ENCODE results near the gene ABCF1. TPM values are rescaled to one million over a fixed set of nuclear protein-coding genes. Genes with fewer than 3 reads are reported as not detected.
A peak's percentile ranks its signal among the peaks of the same experiment; 100 is the strongest.

Gene ABCF1
- total RNA-seq, 1 experiment from 2014 or later: 101 TPM

GRCh38 chr6:30560930-30561329 is 10.3 kb upstream of the ABCF1 start:
- no peak overlapping the region for H3K4me3 Mint-ChIP-seq
- ChIA-PET CTCF (no interaction called here), POLR2A (no interaction called here)
- H3K4me1 Mint-ChIP-seq: peaks cover 13% of the 10 kb centered on the region
- ATAC-seq (no peak), DNase-seq (ENCODE audit: low spot score) (no peak)
- H3K27ac Mint-ChIP-seq: no peak overlapping the region
- no peaks in the 10 kb centered on the region for H3K9me3 Mint-ChIP-seq
- H3K27me3 Mint-ChIP-seq (ENCODE audit: low read depth): no peaks in the 10 kb centered on the region
- no peak for TF ChIP-seq EMX1 (CRISPR knock-in tag; IDR thresholded peaks at IDR 0.05)
- TF ChIP-seq RORB (CRISPR knock-in tag; IDR thresholded peaks at IDR 0.05): no peak
- no peak for TF ChIP-seq ZNF263 (CRISPR knock-in tag; IDR thresholded peaks at IDR 0.05; ENCODE audit: low read depth)
- no peak for TF ChIP-seq SP1 (CRISPR knock-in tag; conservative IDR thresholded peaks at IDR 0.05)
- TF ChIP-seq USF1 (CRISPR knock-in tag; IDR thresholded peaks at IDR 0.05): no peak
- TF ChIP-seq, protein P1, sequence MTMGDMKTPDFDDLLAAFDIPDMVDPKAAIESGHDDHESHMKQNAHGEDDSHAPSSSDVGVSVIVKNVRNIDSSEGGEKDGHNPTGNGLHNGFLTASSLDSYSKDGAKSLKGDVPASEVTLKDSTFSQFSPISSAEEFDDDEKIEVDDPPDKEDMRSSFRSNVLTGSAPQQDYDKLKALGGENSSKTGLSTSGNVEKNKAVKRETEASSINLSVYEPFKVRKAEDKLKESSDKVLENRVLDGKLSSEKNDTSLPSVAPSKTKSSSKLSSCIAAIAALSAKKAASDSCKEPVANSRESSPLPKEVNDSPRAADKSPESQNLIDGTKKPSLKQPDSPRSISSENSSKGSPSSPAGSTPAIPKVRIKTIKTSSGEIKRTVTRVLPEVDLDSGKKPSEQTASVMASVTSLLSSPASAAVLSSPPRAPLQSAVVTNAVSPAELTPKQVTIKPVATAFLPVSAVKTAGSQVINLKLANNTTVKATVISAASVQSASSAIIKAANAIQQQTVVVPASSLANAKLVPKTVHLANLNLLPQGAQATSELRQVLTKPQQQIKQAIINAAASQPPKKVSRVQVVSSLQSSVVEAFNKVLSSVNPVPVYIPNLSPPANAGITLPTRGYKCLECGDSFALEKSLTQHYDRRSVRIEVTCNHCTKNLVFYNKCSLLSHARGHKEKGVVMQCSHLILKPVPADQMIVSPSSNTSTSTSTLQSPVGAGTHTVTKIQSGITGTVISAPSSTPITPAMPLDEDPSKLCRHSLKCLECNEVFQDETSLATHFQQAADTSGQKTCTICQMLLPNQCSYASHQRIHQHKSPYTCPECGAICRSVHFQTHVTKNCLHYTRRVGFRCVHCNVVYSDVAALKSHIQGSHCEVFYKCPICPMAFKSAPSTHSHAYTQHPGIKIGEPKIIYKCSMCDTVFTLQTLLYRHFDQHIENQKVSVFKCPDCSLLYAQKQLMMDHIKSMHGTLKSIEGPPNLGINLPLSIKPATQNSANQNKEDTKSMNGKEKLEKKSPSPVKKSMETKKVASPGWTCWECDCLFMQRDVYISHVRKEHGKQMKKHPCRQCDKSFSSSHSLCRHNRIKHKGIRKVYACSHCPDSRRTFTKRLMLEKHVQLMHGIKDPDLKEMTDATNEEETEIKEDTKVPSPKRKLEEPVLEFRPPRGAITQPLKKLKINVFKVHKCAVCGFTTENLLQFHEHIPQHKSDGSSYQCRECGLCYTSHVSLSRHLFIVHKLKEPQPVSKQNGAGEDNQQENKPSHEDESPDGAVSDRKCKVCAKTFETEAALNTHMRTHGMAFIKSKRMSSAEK (CRISPR knock-in tag; IDR thresholded peaks at IDR 0.05; ENCODE audit: borderline replicate concordance): no peak
- TF ChIP-seq, protein P2, sequence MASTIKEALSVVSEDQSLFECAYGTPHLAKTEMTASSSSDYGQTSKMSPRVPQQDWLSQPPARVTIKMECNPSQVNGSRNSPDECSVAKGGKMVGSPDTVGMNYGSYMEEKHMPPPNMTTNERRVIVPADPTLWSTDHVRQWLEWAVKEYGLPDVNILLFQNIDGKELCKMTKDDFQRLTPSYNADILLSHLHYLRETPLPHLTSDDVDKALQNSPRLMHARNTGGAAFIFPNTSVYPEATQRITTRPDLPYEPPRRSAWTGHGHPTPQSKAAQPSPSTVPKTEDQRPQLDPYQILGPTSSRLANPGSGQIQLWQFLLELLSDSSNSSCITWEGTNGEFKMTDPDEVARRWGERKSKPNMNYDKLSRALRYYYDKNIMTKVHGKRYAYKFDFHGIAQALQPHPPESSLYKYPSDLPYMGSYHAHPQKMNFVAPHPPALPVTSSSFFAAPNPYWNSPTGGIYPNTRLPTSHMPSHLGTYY (CRISPR knock-in tag; IDR thresholded peaks at IDR 0.05): no peak
- no peak for TF ChIP-seq ATF1 (CRISPR knock-in tag; IDR thresholded peaks at IDR 0.05)
- TF ChIP-seq OVOL2 (CRISPR knock-in tag; IDR thresholded peaks at IDR 0.05; ENCODE audit: borderline replicate concordance): no peak
- TF ChIP-seq ZNF416 (CRISPR knock-in tag; IDR thresholded peaks at IDR 0.05): no peak
- no peak for TF ChIP-seq CREM (CRISPR knock-in tag; IDR thresholded peaks at IDR 0.05)
- no peak for TF ChIP-seq MYBL2 (CRISPR knock-in tag; IDR thresholded peaks at IDR 0.05)
- TF ChIP-seq FOXP4 (CRISPR knock-in tag; IDR thresholded peaks at IDR 0.05): no peak
- H3K36me3 Mint-ChIP-seq: peaks cover 32% of the 10 kb centered on the region

DNA sequence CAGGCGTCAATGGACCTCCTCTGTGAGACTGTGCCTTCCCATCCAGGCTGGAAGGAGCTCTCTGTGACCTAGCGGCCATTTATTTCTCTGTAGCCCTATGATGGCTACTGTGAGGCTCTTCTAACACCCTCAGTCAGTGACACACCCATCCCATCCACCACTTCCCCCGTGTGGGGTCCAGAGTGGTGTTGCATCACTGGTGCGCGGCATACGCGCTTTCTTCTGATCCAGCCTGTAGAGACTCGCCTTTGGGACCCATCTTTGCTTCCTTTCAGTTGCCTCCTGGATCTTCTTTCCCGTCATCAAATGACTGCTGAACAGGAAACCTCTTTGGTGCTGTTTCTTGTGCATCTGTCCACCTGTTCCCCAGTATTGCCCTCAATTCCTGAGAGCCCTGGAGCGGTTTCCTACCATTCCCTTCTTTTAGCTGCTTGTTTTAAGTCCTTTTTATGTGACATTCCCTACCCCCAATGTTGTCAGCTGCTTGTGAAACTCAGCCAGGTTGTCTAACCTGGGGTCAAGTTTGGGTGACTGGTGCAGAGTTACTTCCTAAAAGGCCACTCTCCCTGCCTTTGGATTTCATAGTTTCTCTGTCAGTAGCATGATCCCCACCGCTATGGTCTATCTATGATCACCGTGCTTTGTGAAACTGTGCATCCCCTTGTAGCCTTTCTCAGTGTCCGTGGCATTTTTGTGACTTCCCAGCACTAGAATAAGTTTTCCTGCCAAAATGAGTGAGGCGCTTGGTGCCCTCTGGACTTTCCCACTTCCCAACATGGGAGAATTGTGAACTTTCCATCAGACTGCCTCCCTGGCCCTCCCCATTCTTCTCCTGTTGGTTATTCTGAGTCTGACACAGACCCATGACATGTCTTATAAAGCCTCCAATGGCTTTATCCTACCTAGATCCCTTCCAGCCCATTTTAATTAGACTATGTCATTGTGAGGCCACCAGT is 8.5 kb upstream of the ABCF1 start:
- no peak overlapping the region for H3K4me3 Mint-ChIP-seq
- no peak for TF ChIP-seq NFATC4 (CRISPR knock-in tag; IDR thresholded peaks at IDR 0.05)
- TF ChIP-seq, protein P3, sequence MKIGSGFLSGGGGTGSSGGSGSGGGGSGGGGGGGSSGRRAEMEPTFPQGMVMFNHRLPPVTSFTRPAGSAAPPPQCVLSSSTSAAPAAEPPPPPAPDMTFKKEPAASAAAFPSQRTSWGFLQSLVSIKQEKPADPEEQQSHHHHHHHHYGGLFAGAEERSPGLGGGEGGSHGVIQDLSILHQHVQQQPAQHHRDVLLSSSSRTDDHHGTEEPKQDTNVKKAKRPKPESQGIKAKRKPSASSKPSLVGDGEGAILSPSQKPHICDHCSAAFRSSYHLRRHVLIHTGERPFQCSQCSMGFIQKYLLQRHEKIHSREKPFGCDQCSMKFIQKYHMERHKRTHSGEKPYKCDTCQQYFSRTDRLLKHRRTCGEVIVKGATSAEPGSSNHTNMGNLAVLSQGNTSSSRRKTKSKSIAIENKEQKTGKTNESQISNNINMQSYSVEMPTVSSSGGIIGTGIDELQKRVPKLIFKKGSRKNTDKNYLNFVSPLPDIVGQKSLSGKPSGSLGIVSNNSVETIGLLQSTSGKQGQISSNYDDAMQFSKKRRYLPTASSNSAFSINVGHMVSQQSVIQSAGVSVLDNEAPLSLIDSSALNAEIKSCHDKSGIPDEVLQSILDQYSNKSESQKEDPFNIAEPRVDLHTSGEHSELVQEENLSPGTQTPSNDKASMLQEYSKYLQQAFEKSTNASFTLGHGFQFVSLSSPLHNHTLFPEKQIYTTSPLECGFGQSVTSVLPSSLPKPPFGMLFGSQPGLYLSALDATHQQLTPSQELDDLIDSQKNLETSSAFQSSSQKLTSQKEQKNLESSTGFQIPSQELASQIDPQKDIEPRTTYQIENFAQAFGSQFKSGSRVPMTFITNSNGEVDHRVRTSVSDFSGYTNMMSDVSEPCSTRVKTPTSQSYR (CRISPR knock-in tag; IDR thresholded peaks at IDR 0.05): no peak
- no peak for TF ChIP-seq NFYB (CRISPR knock-in tag; conservative IDR thresholded peaks at IDR 0.05; ENCODE audit: low read depth)
- no peak for TF ChIP-seq GTF2I (CRISPR knock-in tag; conservative IDR thresholded peaks at IDR 0.05)
- no peak for TF ChIP-seq NFE2L1 (CRISPR knock-in tag; IDR thresholded peaks at IDR 0.05)
- TF ChIP-seq PRDM15 (CRISPR knock-in tag; IDR thresholded peaks at IDR 0.05): no peak
- TF ChIP-seq FOXP1 (CRISPR knock-in tag; IDR thresholded peaks at IDR 0.05; ENCODE audit: borderline replicate concordance): no peak

More for the DNA sequence above, 8.5 kb upstream of the ABCF1 start:
- no peak for DNase-seq (ENCODE audit: low spot score)
- POLR2A ChIA-PET: no interaction called here
- CTCF ChIA-PET: no interaction called here
- H3K36me3 Mint-ChIP-seq: peaks cover 29% of the 10 kb centered on the region
- H3K9me3 Mint-ChIP-seq: no peaks in the 10 kb centered on the region
- 0 out of 2 replicates have a peak overlapping the region, but pooled peaks have one; percentile 32 for H3K27ac Mint-ChIP-seq
- ATAC-seq: no peak
- H3K27me3 Mint-ChIP-seq (ENCODE audit: low read depth): no peaks in the 10 kb centered on the region
- peaks cover 7% of the 10 kb centered on the region for H3K4me1 Mint-ChIP-seq
